Kidney (tissue), 14 donors: ENCODE data around the gene SMYD3. TPM values are rescaled to one million over a fixed set of nuclear protein-coding genes. Genes with fewer than 3 reads are reported as not detected.

Experiments
- DNase-seq, 5 donors: peaks; one replicate each; pipeline ENCODE4 v3.0.0-alpha.2; 2013 to 2020
- FAIRE-seq: peaks from 2 replicates; lab custom pipeline; 2012; peaks lifted over from hg19 to GRCh38; lab: Jason Lieb, UNC
- H3K27ac ChIP-seq, 2 donors: one replicate each; pipeline ENCODE4 v1.7.0; 2013; ENCODE audit warnings: low read depth in 2 of 2, low read length in 2 of 2, inconsistent platforms in 1 of 2
- H3K27me3 ChIP-seq: one replicate; pipeline ENCODE4 v1.7.1; 2013; ENCODE audit warnings: low read length, inconsistent platforms; ENCODE audit not compliant: control insufficient read depth, insufficient read depth
- H3K36me3 ChIP-seq, 3 donors: one replicate each; pipeline versions ENCODE4 v1.7.0 to v1.7.1; 2013; ENCODE audit warnings: low read length in 3 of 3, control low read depth in 1 of 3, inconsistent platforms in 1 of 3; ENCODE audit not compliant: insufficient read depth in 3 of 3, control insufficient read depth in 2 of 3
- H3K4me1 ChIP-seq, 3 donors: one replicate each; pipeline versions ENCODE4 v1.7.0 to v1.7.1; 2013; ENCODE audit warnings: low read length in 3 of 3, inconsistent platforms in 1 of 3, low read depth in 1 of 3; ENCODE audit not compliant: control insufficient read depth in 2 of 3, insufficient read depth in 2 of 3
- H3K4me3 ChIP-seq, 3 donors: one replicate each; pipeline versions ENCODE4 v1.7.0 to v1.8.1; 2013; ENCODE audit warnings: low read length in 3 of 3, control low read depth in 1 of 3, inconsistent platforms in 1 of 3
- H3K9ac ChIP-seq, 3 donors: one replicate each; pipeline versions ENCODE4 v1.7.0 to v1.7.1; 2013; ENCODE audit warnings: low read length in 3 of 3, control low read depth in 1 of 3, inconsistent platforms in 1 of 3
- H3K9me3 ChIP-seq, 3 donors: one replicate each; pipeline versions ENCODE4 v1.7.0 to v1.7.1; 2013; ENCODE audit warnings: low read length in 3 of 3, control low read depth in 1 of 3, inconsistent platforms in 1 of 3; ENCODE audit not compliant: control insufficient read depth in 2 of 3, insufficient read depth in 1 of 3
- intact Hi-C: fragments of 100-400 bp; cut with DNase I; formaldehyde crosslinking; loops from one replicate; pipeline ENCODE4 v1.11.1; 2022
- polyA plus RNA-seq: library from polyadenylated mRNA; stranded (reverse); fragments of 350-450 nt; fragmentation: Illumina TruSeq; extraction: RNeasy Lipid Tissue Mini Kit (QIAGEN cat#74804); gene quantifications from one replicate; pipeline ENCODE4 v1.2.3, GENCODE V29; 2014; ENCODE audit warnings: low read depth, low replicate concordance; ENCODE audit not compliant: insufficient read depth
- total RNA-seq: library from RNA; stranded (reverse); fragmentation: NEBNext Ultra II Directional; extraction: Animal tissue kit (Norgen Biotek cat#: 25700); gene quantifications from one replicate; pipeline ENCODE4 v1.2.1, GENCODE V29; 2021
- TF ChIP-seq, protein P1 (sequence below): IDR thresholded peaks from 3 replicates; pipeline ENCODE4 v1.5.1; 2012; ENCODE audit warnings: mild to moderate bottlenecking, moderate library complexity, borderline replicate concordance; ENCODE audit not compliant: insufficient read depth; ENCODE audit errors: extremely low read depth
- donor health status: control.
- donor health status: control.
- donor health status: control.
- donor health status: control.
- donor health status: control.
- donor health status: DM: yes; HTN: yes; CAD: no.
- donor health status: Normal renal cell carcinoma (clear cell type).

SMYD3 gene
- total and polyA plus RNA-seq, 2 donors from 2014 or later: 23.3 to 23.9 TPM

DNA sequence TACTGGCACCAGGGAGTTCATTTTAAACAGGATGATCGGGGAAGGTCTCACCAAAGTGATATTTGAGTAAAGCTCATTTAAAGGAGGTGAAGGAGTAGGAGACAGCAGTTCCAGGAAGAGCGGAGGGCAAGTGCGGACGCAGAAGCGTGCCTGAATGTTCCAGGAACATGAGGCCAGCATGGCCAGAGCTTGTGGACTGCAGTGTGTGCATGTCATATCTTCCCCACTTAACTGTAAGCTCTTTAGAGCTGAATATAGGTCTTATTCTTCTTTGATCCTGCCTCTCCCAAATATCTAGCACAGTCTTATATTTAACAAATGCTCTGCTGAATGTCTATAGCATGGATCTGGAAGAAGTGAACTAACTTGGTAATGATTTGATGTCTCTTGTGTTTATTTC, 639.3 kb downstream of the SMYD3 start:
- FAIRE-seq: no peak

DNA sequence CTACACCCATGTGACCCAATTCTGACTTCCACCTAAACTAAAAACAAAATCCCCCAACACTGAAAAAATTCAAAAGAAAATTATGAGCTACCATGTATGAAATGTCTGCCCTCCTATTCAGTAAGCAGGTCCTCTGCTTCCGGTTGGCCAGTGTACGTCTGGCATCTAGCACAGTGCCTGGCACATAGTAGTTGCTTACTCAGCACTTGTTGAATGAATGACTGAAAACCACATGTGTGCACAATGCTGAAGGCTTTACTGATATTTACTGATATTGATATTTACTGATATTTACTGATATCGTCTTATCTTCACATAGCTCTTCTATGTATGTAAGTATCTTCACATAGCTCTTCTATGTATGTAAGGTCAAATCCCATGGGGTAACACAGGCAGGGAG, 642.2 kb downstream of the SMYD3 start:
- FAIRE-seq (no peak), DNase-seq (no peak)
- TF ChIP-seq, protein P1, sequence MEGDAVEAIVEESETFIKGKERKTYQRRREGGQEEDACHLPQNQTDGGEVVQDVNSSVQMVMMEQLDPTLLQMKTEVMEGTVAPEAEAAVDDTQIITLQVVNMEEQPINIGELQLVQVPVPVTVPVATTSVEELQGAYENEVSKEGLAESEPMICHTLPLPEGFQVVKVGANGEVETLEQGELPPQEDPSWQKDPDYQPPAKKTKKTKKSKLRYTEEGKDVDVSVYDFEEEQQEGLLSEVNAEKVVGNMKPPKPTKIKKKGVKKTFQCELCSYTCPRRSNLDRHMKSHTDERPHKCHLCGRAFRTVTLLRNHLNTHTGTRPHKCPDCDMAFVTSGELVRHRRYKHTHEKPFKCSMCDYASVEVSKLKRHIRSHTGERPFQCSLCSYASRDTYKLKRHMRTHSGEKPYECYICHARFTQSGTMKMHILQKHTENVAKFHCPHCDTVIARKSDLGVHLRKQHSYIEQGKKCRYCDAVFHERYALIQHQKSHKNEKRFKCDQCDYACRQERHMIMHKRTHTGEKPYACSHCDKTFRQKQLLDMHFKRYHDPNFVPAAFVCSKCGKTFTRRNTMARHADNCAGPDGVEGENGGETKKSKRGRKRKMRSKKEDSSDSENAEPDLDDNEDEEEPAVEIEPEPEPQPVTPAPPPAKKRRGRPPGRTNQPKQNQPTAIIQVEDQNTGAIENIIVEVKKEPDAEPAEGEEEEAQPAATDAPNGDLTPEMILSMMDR: no peak
- intact Hi-C loops: no loop called here
- no peak overlapping the region for H3K27ac ChIP-seq
- no peaks in the 10 kb centered on the region for H3K36me3 ChIP-seq
- no peaks in the 10 kb centered on the region for H3K4me1 ChIP-seq
- no peak overlapping the region for H3K4me3 ChIP-seq
- H3K27me3 ChIP-seq: no peaks in the 10 kb centered on the region
- H3K9ac ChIP-seq: no peak overlapping the region
- H3K9me3 ChIP-seq: no peaks in the 10 kb centered on the region

More for the DNA sequence above, 639.3 kb downstream of the SMYD3 start:
- intact Hi-C loops: no loop called here
- H3K36me3 ChIP-seq: no peaks in the 10 kb centered on the region
- H3K4me1 ChIP-seq: no peaks in the 10 kb centered on the region
- no peaks in the 10 kb centered on the region for H3K27me3 ChIP-seq
- H3K4me3 ChIP-seq: no peak overlapping the region
- H3K9me3 ChIP-seq: no peaks in the 10 kb centered on the region
- DNase-seq: no peak
- TF ChIP-seq, protein P1: no peak
- no peak overlapping the region for H3K27ac ChIP-seq
- no peak overlapping the region for H3K9ac ChIP-seq

DNA sequence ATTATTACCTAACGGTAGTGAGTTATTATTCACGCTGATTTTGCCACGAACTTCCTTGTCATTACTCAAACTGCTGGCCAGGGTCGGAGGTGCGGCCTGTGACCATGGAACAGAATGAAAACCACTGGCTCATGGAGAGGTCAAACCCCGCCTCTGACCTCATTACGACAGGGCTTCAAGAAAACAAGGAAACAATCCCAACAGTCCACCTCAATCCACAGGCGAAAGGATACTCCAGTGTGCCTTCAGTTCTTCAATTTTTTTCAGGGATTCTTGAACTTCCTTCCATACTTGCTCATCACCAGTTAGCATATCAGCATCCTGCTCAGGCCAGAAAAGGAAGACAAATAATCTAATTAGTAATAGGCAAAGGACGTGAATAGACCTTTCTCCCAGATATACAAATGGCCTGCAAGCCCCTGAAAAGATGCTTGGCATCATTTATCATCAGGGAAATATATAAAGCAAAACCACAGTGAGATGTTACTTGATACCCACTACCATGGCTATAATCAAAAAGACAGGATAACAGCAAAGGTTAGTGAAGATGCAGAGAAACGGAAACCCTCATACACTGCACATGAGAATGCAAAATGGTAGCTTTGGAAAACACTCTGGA, 643.4 kb downstream of the SMYD3 start:
- no peak overlapping the region for H3K4me3 ChIP-seq
- H3K27me3 ChIP-seq: no peaks in the 10 kb centered on the region
- intact Hi-C loops: no loop called here
- H3K27ac ChIP-seq: no peak overlapping the region
- TF ChIP-seq, protein P1: no peak
- H3K9ac ChIP-seq: no peak overlapping the region
- no peak for FAIRE-seq
- H3K36me3 ChIP-seq: no peaks in the 10 kb centered on the region
- H3K4me1 ChIP-seq: peaks cover 0 to 3% (median 0%) of the 10 kb centered on the region in 3 donors
- no peak for DNase-seq
- H3K9me3 ChIP-seq: no peaks in the 10 kb centered on the region
